H1 (cell line): ENCODE data around the gene CFAP107.

ENCODE experiments used
- ATF2 ChIP-seq: IDR thresholded peaks from 2 replicates; pipeline ENCODE4 v1.6.1; 2012; ENCODE audit warnings: low read length, inconsistent platforms
- CHD2 ChIP-seq: IDR thresholded peaks from 2 replicates; pipeline ENCODE4 v1.6.1; 2012; ENCODE audit warnings: low read length, improper control_type of control experiment
- CREB1 ChIP-seq: IDR thresholded peaks from 2 replicates; pipeline ENCODE4 v1.6.1; 2012; ENCODE audit warnings: inconsistent platforms
- CTCF ChIP-seq, 3 experiments: IDR thresholded peaks; 1 replicate in 2 of 3; 2 replicates in 1 of 3; pipeline versions ENCODE4 v1.5.1 to v1.6.1; 2011; ENCODE audit warnings: low read length in 3 of 3, mild to moderate bottlenecking in 3 of 3, inconsistent platforms in 2 of 3, low read depth in 1 of 3, moderate library complexity in 1 of 3; ENCODE audit not compliant: insufficient read depth in 1 of 3; ENCODE audit errors: control extremely low read depth in 1 of 3
- EZH2 ChIP-seq: fragments of 200-600 bp; sonication (generic); IDR thresholded peaks from 2 replicates; pipeline ENCODE4 v1.7.1; 2012; ENCODE audit warnings: low read depth, mild to moderate bottlenecking, moderate library complexity, low read length, inconsistent platforms; ENCODE audit not compliant: severe bottlenecking
- NANOG ChIP-seq: IDR thresholded peaks from 2 replicates; pipeline ENCODE4 v1.6.1; 2011; ENCODE audit warnings: low read length, low read depth, mild to moderate bottlenecking, inconsistent platforms; ENCODE audit not compliant: insufficient read depth, poor library complexity, severe bottlenecking
- POLR2A ChIP-seq, 2 experiments: IDR thresholded peaks; 1 replicate in 1 of 2; 2 replicates in 1 of 2; pipeline ENCODE4 v1.6.1; 2011; ENCODE audit warnings: low read depth in 2 of 2, low read length in 2 of 2, mild to moderate bottlenecking in 2 of 2; ENCODE audit errors: control extremely low read depth in 1 of 2
- POLR2AphosphoS5 ChIP-seq: IDR thresholded peaks from 2 replicates; pipeline ENCODE4 v1.6.1; 2011; ENCODE audit warnings: low read depth, low read length
- RFX5 ChIP-seq: IDR thresholded peaks from 2 replicates; pipeline ENCODE4 v1.6.1; 2011; ENCODE audit warnings: low read depth, low read length, improper control_type of control experiment, borderline replicate concordance
- SP1 ChIP-seq: IDR thresholded peaks from 2 replicates; pipeline ENCODE4 v1.6.1; 2011; ENCODE audit warnings: low read depth, low read length
- TAF1 ChIP-seq: IDR thresholded peaks from 2 replicates; pipeline ENCODE4 v1.6.1; 2011; ENCODE audit warnings: mild to moderate bottlenecking, low read depth, low read length
- TF ChIP-seq, protein P1 (sequence below): IDR thresholded peaks from 2 replicates; pipeline ENCODE4 v1.6.1; 2012; ENCODE audit warnings: inconsistent platforms

DNA sequence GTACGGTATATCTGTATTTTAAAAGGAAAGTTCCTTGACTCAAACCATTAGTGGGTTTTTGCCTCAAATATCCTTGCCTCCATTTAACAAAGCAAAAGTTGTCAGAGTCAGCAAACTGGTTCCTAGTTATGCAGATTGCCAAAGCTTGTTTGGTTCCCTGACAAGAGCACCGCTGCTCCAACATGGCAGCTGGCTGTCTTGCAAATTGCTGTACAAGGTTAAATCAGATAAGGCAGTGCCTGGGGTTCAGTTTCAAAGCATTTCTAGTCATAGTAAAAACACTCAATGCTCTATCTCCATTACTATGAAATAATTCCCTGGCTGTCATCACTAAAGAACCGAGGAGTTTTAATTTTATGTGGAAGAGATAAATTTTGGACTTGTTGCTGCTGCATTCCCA, 11.3 kb upstream of the CFAP107 start:
- TF ChIP-seq CHD2 (no peak), SP1 (no peak), CTCF (IDR thresholded peaks at IDR 0.05; ENCODE audit: control extremely low read depth in 1 of 3, insufficient read depth in 1 of 3, low read depth in 1 of 3, low read length in 3 of 3) (no peak), TAF1 (no peak), POLR2A (IDR thresholded peaks at IDR 0.05; ENCODE audit: control extremely low read depth in 1 of 2, low read depth in 2 of 2, low read length in 2 of 2) (no peak), RFX5 (no peak), NANOG (no peak), CREB1 (no peak), EZH2 (no peak), POLR2AphosphoS5 (no peak), ATF2 (no peak)
- TF ChIP-seq, protein P1, sequence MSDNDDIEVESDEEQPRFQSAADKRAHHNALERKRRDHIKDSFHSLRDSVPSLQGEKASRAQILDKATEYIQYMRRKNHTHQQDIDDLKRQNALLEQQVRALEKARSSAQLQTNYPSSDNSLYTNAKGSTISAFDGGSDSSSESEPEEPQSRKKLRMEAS: no peak
